ENCODE measurements around the gene UBE2G1.
A peak's percentile ranks its signal among the peaks of the same experiment; 100 is the strongest.

The UBE2G1 gene

GRCh38 chr17:4314179-4314578 lies 52.3 kb downstream of the UBE2G1 start:
- Histone ChIP-seq H3K23ac (ENCODE audit: low read depth, low read length, poor library complexity) (no peak overlapping the region), H3K9me3 (replicated peaks in 1 of 2; ENCODE audit: control insufficient read depth in 2 of 2, insufficient read depth in 1 of 2, low read depth in 1 of 2, low read length in 2 of 2) (peaks cover 0 to 36% of the 10 kb centered on the region in 2 donors), H2AK5ac (ENCODE audit: low read depth, low read length) (no peak overlapping the region), H3K4ac (ENCODE audit: low read length) (no peak overlapping the region), H3K4me2 (ENCODE audit: insufficient read depth, low read length, poor library complexity, severe bottlenecking) (no peak overlapping the region), H2BK15ac (ENCODE audit: low read length) (no peak overlapping the region), H3K27me3 (ENCODE audit: control insufficient read depth in 3 of 3, insufficient read depth in 3 of 3, low read depth in 1 of 3, low read length in 3 of 3) (no peaks in the 10 kb centered on the region), H4K8ac (ENCODE audit: low read depth, low read length) (no peak overlapping the region), H3K27ac (replicated peaks; ENCODE audit: low read length) (no peak overlapping the region), H3K4me1 (ENCODE audit: control insufficient read depth in 2 of 2, insufficient read depth in 1 of 2, low read depth in 1 of 2, low read length in 2 of 2) (no peaks in the 10 kb centered on the region), H2AFZ (ENCODE audit: low read length) (no peak overlapping the region), H2BK120ac (ENCODE audit: low read depth, low read length) (no peak overlapping the region), H3K36me3 (replicated peaks in 1 of 2; ENCODE audit: control insufficient read depth in 2 of 2, insufficient read depth in 2 of 2, low read length in 2 of 2) (no peaks in the 10 kb centered on the region), H2BK12ac (ENCODE audit: low read length) (no peak overlapping the region), H3K79me1 (ENCODE audit: low read depth, low read length) (peaks cover under 1% of the 10 kb centered on the region), H3K14ac (ENCODE audit: low read length) (no peak overlapping the region), H3K4me3 (ENCODE audit: low read length in 2 of 2) (no peak overlapping the region), H3K18ac (ENCODE audit: low read length) (no peak overlapping the region), H2BK5ac (ENCODE audit: low read length) (no peak overlapping the region), H3K9ac (ENCODE audit: low read depth, low read length, poor library complexity) (no peak overlapping the region), H4K91ac (ENCODE audit: low read depth, low read length, poor library complexity) (no peak overlapping the region)
- whole genome bisulfite sequencing, 2 donors (ENCODE audit: extremely low coverage in 2 of 2, insufficient read length in 2 of 2, insufficient replicate concordance in 1 of 2), result no CpG with 5 or more reads among the region's 3 CpGs
- no peak for DNase-seq (ENCODE audit: low spot score)

GRCh38 chr17:4313221-4314114 lies 53.0 kb downstream of the UBE2G1 start:
- Histone ChIP-seq H3K4me3 (ENCODE audit: low read length in 2 of 2) (no peak overlapping the region), H4K8ac (ENCODE audit: low read depth, low read length) (no peak overlapping the region), H3K9me3 (replicated peaks in 1 of 2; ENCODE audit: control insufficient read depth in 2 of 2, insufficient read depth in 1 of 2, low read depth in 1 of 2, low read length in 2 of 2) (peaks cover 0 to 37% of the 10 kb centered on the region in 2 donors), H3K4me1 (ENCODE audit: control insufficient read depth in 2 of 2, insufficient read depth in 1 of 2, low read depth in 1 of 2, low read length in 2 of 2) (no peaks in the 10 kb centered on the region), H2BK5ac (ENCODE audit: low read length) (no peak overlapping the region), H2BK15ac (ENCODE audit: low read length) (no peak overlapping the region), H3K4ac (ENCODE audit: low read length) (no peak overlapping the region), H3K36me3 (replicated peaks in 1 of 2; ENCODE audit: control insufficient read depth in 2 of 2, insufficient read depth in 2 of 2, low read length in 2 of 2) (no peaks in the 10 kb centered on the region), H2AFZ (ENCODE audit: low read length) (no peak overlapping the region), H3K4me2 (ENCODE audit: insufficient read depth, low read length, poor library complexity, severe bottlenecking) (no peak overlapping the region), H3K27me3 (ENCODE audit: control insufficient read depth in 3 of 3, insufficient read depth in 3 of 3, low read depth in 1 of 3, low read length in 3 of 3) (no peaks in the 10 kb centered on the region), H4K91ac (ENCODE audit: low read depth, low read length, poor library complexity) (no peak overlapping the region), H3K18ac (ENCODE audit: low read length) (no peak overlapping the region), H3K79me1 (ENCODE audit: low read depth, low read length) (peaks cover 1% of the 10 kb centered on the region), H2BK120ac (ENCODE audit: low read depth, low read length) (no peak overlapping the region), H3K27ac (replicated peaks; ENCODE audit: low read length) (no peak overlapping the region), H3K14ac (ENCODE audit: low read length) (no peak overlapping the region), H2AK5ac (ENCODE audit: low read depth, low read length) (no peak overlapping the region), H3K23ac (ENCODE audit: low read depth, low read length, poor library complexity) (no peak overlapping the region), H2BK12ac (ENCODE audit: low read length) (no peak overlapping the region), H3K9ac (ENCODE audit: low read depth, low read length, poor library complexity) (no peak overlapping the region)
- no peak for DNase-seq (ENCODE audit: low spot score)
- WGBS, 2 donors (ENCODE audit: extremely low coverage in 2 of 2, insufficient read length in 2 of 2, insufficient replicate concordance in 1 of 2), result no CpG with 5 or more reads among the region's 7 CpGs

- no peak overlapping the region for H2BK5ac ChIP-seq (ENCODE audit: low read length)
- no peak overlapping the region for H2BK15ac ChIP-seq (ENCODE audit: low read length)
- H3K18ac ChIP-seq (ENCODE audit: low read length), result no peak overlapping the region
- no CpG with 5 or more reads among the region's 6 CpGs for WGBS, 2 donors (ENCODE audit: extremely low coverage in 2 of 2, insufficient read length in 2 of 2, insufficient replicate concordance in 1 of 2)
- H4K8ac ChIP-seq (ENCODE audit: low read depth, low read length), result no peak overlapping the region
- no peak overlapping the region for H3K4me2 ChIP-seq (ENCODE audit: insufficient read depth, low read length, poor library complexity, severe bottlenecking)
- no peak overlapping the region for H3K9ac ChIP-seq (ENCODE audit: low read depth, low read length, poor library complexity)
- no peak overlapping the region for H3K23ac ChIP-seq (ENCODE audit: low read depth, low read length, poor library complexity)
- peaks cover 0 to 19% of the 10 kb centered on the region in 2 donors for H3K36me3 ChIP-seq (replicated peaks in 1 of 2; ENCODE audit: control insufficient read depth in 2 of 2, insufficient read depth in 2 of 2, low read length in 2 of 2)
- no peak overlapping the region for H2AFZ ChIP-seq (ENCODE audit: low read length)
- no peak overlapping the region for H2BK12ac ChIP-seq (ENCODE audit: low read length)
- H3K27ac ChIP-seq (replicated peaks; ENCODE audit: low read length), result no peak overlapping the region
- no peaks in the 10 kb centered on the region for H3K4me1 ChIP-seq (ENCODE audit: control insufficient read depth in 2 of 2, insufficient read depth in 1 of 2, low read depth in 1 of 2, low read length in 2 of 2)
- no peak overlapping the region for H2BK120ac ChIP-seq (ENCODE audit: low read depth, low read length)
- H2AK5ac ChIP-seq (ENCODE audit: low read depth, low read length), result no peak overlapping the region
- peak overlapping the region; percentile 3 for H3K14ac ChIP-seq (ENCODE audit: low read length)
- H3K4me3 ChIP-seq (ENCODE audit: low read length in 2 of 2), result no peak overlapping the region
- H3K27me3 ChIP-seq (ENCODE audit: control insufficient read depth in 3 of 3, insufficient read depth in 3 of 3, low read depth in 1 of 3, low read length in 3 of 3), result no peaks in the 10 kb centered on the region
- peaks cover 7% of the 10 kb centered on the region for H3K79me1 ChIP-seq (ENCODE audit: low read depth, low read length)
- peaks cover 0 to 34% of the 10 kb centered on the region in 2 donors for H3K9me3 ChIP-seq (replicated peaks in 1 of 2; ENCODE audit: control insufficient read depth in 2 of 2, insufficient read depth in 1 of 2, low read depth in 1 of 2, low read length in 2 of 2)
- no peak for DNase-seq (ENCODE audit: low spot score)
- H4K91ac ChIP-seq (ENCODE audit: low read depth, low read length, poor library complexity), result no peak overlapping the region
- no peak overlapping the region for H3K4ac ChIP-seq (ENCODE audit: low read length)
Measured at GRCh38 chr17:4310354-4311060, 56.0 kb downstream of the UBE2G1 start.

GRCh38 chr17:4309897-4310296 lies 56.6 kb downstream of the UBE2G1 start:
- no peak overlapping the region for H4K8ac ChIP-seq (ENCODE audit: low read depth, low read length)
- no peak overlapping the region for H3K14ac ChIP-seq (ENCODE audit: low read length)
- H2AFZ ChIP-seq (ENCODE audit: low read length), result no peak overlapping the region
- no peak overlapping the region for H2BK120ac ChIP-seq (ENCODE audit: low read depth, low read length)
- peaks cover 0 to 32% of the 10 kb centered on the region in 2 donors for H3K9me3 ChIP-seq (replicated peaks in 1 of 2; ENCODE audit: control insufficient read depth in 2 of 2, insufficient read depth in 1 of 2, low read depth in 1 of 2, low read length in 2 of 2)
- no peak overlapping the region for H3K4me2 ChIP-seq (ENCODE audit: insufficient read depth, low read length, poor library complexity, severe bottlenecking)
- no CpG with 5 or more reads among the region's 1 CpG for WGBS, 2 donors (ENCODE audit: extremely low coverage in 2 of 2, insufficient read length in 2 of 2, insufficient replicate concordance in 1 of 2)
- no peak overlapping the region for H2BK15ac ChIP-seq (ENCODE audit: low read length)
- H3K4me1 ChIP-seq (ENCODE audit: control insufficient read depth in 2 of 2, insufficient read depth in 1 of 2, low read depth in 1 of 2, low read length in 2 of 2), result no peaks in the 10 kb centered on the region
- no peak overlapping the region for H3K18ac ChIP-seq (ENCODE audit: low read length)
- H3K27me3 ChIP-seq (ENCODE audit: control insufficient read depth in 3 of 3, insufficient read depth in 3 of 3, low read depth in 1 of 3, low read length in 3 of 3), result no peaks in the 10 kb centered on the region
- no peak overlapping the region for H3K4ac ChIP-seq (ENCODE audit: low read length)
- peaks cover 0 to 22% of the 10 kb centered on the region in 2 donors for H3K36me3 ChIP-seq (replicated peaks in 1 of 2; ENCODE audit: control insufficient read depth in 2 of 2, insufficient read depth in 2 of 2, low read length in 2 of 2)
- no peak overlapping the region for H4K91ac ChIP-seq (ENCODE audit: low read depth, low read length, poor library complexity)
- H3K9ac ChIP-seq (ENCODE audit: low read depth, low read length, poor library complexity), result no peak overlapping the region
- no peak overlapping the region for H2BK12ac ChIP-seq (ENCODE audit: low read length)
- no peak overlapping the region for H3K27ac ChIP-seq (replicated peaks; ENCODE audit: low read length)
- no peak overlapping the region for H3K23ac ChIP-seq (ENCODE audit: low read depth, low read length, poor library complexity)
- no peak overlapping the region for H3K4me3 ChIP-seq (ENCODE audit: low read length in 2 of 2)
- DNase-seq (ENCODE audit: low spot score), result no peak
- H2AK5ac ChIP-seq (ENCODE audit: low read depth, low read length), result no peak overlapping the region
- H3K79me1 ChIP-seq (ENCODE audit: low read depth, low read length), result peaks cover 7% of the 10 kb centered on the region
- no peak overlapping the region for H2BK5ac ChIP-seq (ENCODE audit: low read length)

Measured in neuronal stem cell (in vitro differentiated cells).